HepG2 (cell line): ENCODE results near the gene ATP6V0A1.

Source experiments
- HNRNPLL ChIP-seq: fragments of 200-400 bp; formaldehyde crosslinking; IDR thresholded peaks from 2 replicates; pipeline ENCODE4 v1.6.1; 2017; ENCODE audit warnings: mild to moderate bottlenecking, low read depth, low read length; ENCODE audit not compliant: poor library complexity, severe bottlenecking
- MXI1 ChIP-seq: IDR thresholded peaks from 3 replicates; pipeline ENCODE4 v1.6.1; 2012; ENCODE audit warnings: low read depth, low read length, inconsistent platforms, borderline replicate concordance

DNA sequence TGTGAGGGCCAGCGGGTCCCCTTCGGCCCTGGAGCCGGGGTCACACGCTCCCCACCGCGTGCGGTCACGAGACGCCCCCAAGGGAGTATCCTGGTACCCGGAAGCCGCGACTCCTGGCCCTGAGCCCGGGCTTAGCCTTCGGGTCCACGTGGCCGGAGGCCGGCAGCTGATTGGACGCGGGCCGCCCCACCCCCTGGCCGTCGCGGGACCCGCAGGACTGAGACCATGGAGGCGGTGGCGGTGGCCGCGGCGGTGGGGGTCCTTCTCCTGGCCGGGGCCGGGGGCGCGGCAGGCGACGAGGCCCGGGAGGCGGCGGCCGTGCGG lies 77.3 kb downstream of the ATP6V0A1 start, which contains the start of gene NAGLU:
- TF ChIP-seq HNRNPLL (no peak), MXI1 (no peak)
